ENCODE results near the gene TRIM67.
"Not testable (repeated sequence)": the region's sequence is repeated elsewhere in the genome, so short reads cannot be mapped to it uniquely, and the experiment has no call there.

GRCh38 chr1:231128471-231128870 is 33.4 kb upstream of the TRIM67 start:
- TF ChIP-seq, protein P1, sequence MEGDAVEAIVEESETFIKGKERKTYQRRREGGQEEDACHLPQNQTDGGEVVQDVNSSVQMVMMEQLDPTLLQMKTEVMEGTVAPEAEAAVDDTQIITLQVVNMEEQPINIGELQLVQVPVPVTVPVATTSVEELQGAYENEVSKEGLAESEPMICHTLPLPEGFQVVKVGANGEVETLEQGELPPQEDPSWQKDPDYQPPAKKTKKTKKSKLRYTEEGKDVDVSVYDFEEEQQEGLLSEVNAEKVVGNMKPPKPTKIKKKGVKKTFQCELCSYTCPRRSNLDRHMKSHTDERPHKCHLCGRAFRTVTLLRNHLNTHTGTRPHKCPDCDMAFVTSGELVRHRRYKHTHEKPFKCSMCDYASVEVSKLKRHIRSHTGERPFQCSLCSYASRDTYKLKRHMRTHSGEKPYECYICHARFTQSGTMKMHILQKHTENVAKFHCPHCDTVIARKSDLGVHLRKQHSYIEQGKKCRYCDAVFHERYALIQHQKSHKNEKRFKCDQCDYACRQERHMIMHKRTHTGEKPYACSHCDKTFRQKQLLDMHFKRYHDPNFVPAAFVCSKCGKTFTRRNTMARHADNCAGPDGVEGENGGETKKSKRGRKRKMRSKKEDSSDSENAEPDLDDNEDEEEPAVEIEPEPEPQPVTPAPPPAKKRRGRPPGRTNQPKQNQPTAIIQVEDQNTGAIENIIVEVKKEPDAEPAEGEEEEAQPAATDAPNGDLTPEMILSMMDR (IDR thresholded peaks at IDR 0.05) = not testable (repeated sequence)
- not testable (repeated sequence) for TF ChIP-seq EP300, POLR2A, POLR2AphosphoS5 (IDR thresholded peaks at IDR 0.05)

Measured in stomach (tissue), 4 donors.